B cell (primary cell): Measurements from ENCODE around the gene NPTN. TPM values are rescaled to one million over a fixed set of nuclear protein-coding genes. Genes with fewer than 3 reads are reported as not detected.
"Not testable (repeated sequence)": the region's sequence is repeated elsewhere in the genome, so short reads cannot be mapped to it uniquely, and the experiment has no call there.

Experiments used
- ATAC-seq: fragments of 200-7000 bp; cut with Tn5 transposase; one replicate; pipeline ENCODE4 v1.10.0; 2021; ENCODE audit warnings: low read depth, mild to moderate bottlenecking, moderate number of reproducible peaks, moderate library complexity
- CTCF ChIA-PET: fragments of 350-600 bp; sonication (Branson Sonifier 250); formaldehyde crosslinking; loops from one replicate; lab custom pipeline; 2021; ENCODE audit warnings: antibody characterized with exemption, inconsistent platforms; lab: Charles Lee
- POLR2A ChIA-PET: fragments of 350-600 bp; sonication (Branson Sonifier 250); formaldehyde crosslinking; loops from one replicate; lab custom pipeline; 2021; ENCODE audit warnings: antibody characterized with exemption; lab: Charles Lee
- DNase-seq: peaks from one replicate; pipeline ENCODE4 v3.0.0; 2013
- H2AFZ ChIP-seq: 2 replicates; pipeline ENCODE4 v1.6.1; 2012; ENCODE audit warnings: mild to moderate bottlenecking, low read depth, low read length; ENCODE audit not compliant: insufficient read depth, poor library complexity, severe bottlenecking
- H3K27ac ChIP-seq, 2 donors: 1 replicate in 1 of 2; 2 replicates in 1 of 2; pipeline ENCODE4 v1.5.1; 2012 to 2013; ENCODE audit warnings: low read length in 2 of 2, mild to moderate bottlenecking in 2 of 2, moderate library complexity in 1 of 2
- H3K27me3 ChIP-seq, 4 experiments: fragments of 200-600 bp in 1 of 4; sonication (generic) in 1 of 4; replicated peaks in 1 of 4; 1 replicate in 2 of 4; 2 replicates in 2 of 4; pipeline versions ENCODE4 v1.6.1 to v1.7.0; 2013 to 2016; ENCODE audit warnings: low read length in 3 of 4, mild to moderate bottlenecking in 2 of 4, mixed read lengths in 1 of 4, moderate library complexity in 1 of 4; ENCODE audit not compliant: insufficient read depth in 4 of 4, control insufficient read depth in 3 of 4; ENCODE audit errors: control extremely low read depth in 1 of 4
- H3K36me3 ChIP-seq, 2 experiments: replicated peaks in 1 of 2; 1 replicate in 1 of 2; 2 replicates in 1 of 2; pipeline versions ENCODE4 v1.6.1 to v1.7.1; 2013; ENCODE audit warnings: low read length in 1 of 2; ENCODE audit not compliant: insufficient read depth in 2 of 2, control insufficient read depth in 1 of 2; ENCODE audit errors: control extremely low read depth in 1 of 2, extremely low read depth in 1 of 2
- H3K4me1 ChIP-seq, 2 donors: fragments of 200-600 bp in 1 of 2; sonication (generic) in 1 of 2; 1 replicate in 1 of 2; 2 replicates in 1 of 2; pipeline versions ENCODE4 v1.5.1 to v1.6.1; 2013 to 2017; ENCODE audit warnings: low read length in 2 of 2; ENCODE audit not compliant: control insufficient read depth in 2 of 2, insufficient read depth in 2 of 2
- H3K4me2 ChIP-seq: replicated peaks from 2 replicates; pipeline ENCODE3; 2012; ENCODE audit warnings: mild to moderate bottlenecking, low read depth, low read length; ENCODE audit not compliant: poor library complexity, severe bottlenecking
- H3K4me3 ChIP-seq, 5 experiments: fragments of 200-600 bp in 1 of 5; sonication (generic) in 1 of 5; 1 replicate in 3 of 5; 2 replicates in 2 of 5; pipeline versions ENCODE4 v1.5.1 to v1.7.0; 2011 to 2016; ENCODE audit warnings: low read length in 4 of 5, mild to moderate bottlenecking in 4 of 5, low read depth in 2 of 5, control low read depth in 1 of 5, moderate library complexity in 1 of 5; ENCODE audit not compliant: insufficient read depth in 1 of 5; ENCODE audit errors: control extremely low read depth in 1 of 5, extremely low read depth in 1 of 5
- H3K79me2 ChIP-seq: fragments of 200-600 bp; sonication (generic); one replicate; pipeline ENCODE4 v1.6.0; 2016; ENCODE audit warnings: low read length; ENCODE audit not compliant: control insufficient read depth, insufficient read depth
- H3K9ac ChIP-seq: fragments of 200-600 bp; sonication (generic); 2 replicates; pipeline ENCODE4 v1.6.1; 2017; ENCODE audit warnings: mild to moderate bottlenecking, low read length, moderate library complexity
- H3K9me3 ChIP-seq, 3 donors: one replicate each; pipeline versions ENCODE4 v1.6.1 to v1.7.1; 2013; ENCODE audit warnings: low read length in 2 of 3; ENCODE audit not compliant: control insufficient read depth in 2 of 3, insufficient read depth in 1 of 3; ENCODE audit errors: control extremely low read depth in 1 of 3
- H4K20me1 ChIP-seq: 2 replicates; pipeline ENCODE4 v1.6.0; 2012; ENCODE audit warnings: mild to moderate bottlenecking, low read length; ENCODE audit not compliant: insufficient read depth, control insufficient read depth, poor library complexity, severe bottlenecking
- H3K27ac Mint-ChIP-seq: one replicate; pipeline ENCODE4 v1.8.0; 2021; ENCODE audit warnings: mixed read lengths
- H3K27me3 Mint-ChIP-seq: one replicate; pipeline ENCODE4 v1.8.0; 2021; ENCODE audit warnings: mixed read lengths
- H3K4me1 Mint-ChIP-seq: one replicate; pipeline ENCODE4 v1.8.0; 2021; ENCODE audit warnings: mixed read lengths
- H3K4me3 Mint-ChIP-seq: one replicate; pipeline ENCODE4 v1.8.0; 2021; ENCODE audit warnings: mixed read lengths
- H3K9me3 Mint-ChIP-seq: one replicate; pipeline ENCODE4 v1.8.0; 2022; ENCODE audit warnings: mixed read lengths; ENCODE audit not compliant: insufficient read depth
- EZH2 ChIP-seq: IDR thresholded peaks from 2 replicates; pipeline ENCODE4 v1.6.1; 2012; ENCODE audit warnings: borderline replicate concordance, low read depth, mild to moderate bottlenecking, moderate library complexity, low read length; ENCODE audit not compliant: insufficient read depth, poor library complexity, severe bottlenecking
- WGBS: methylation state at CpG from one replicate; pipeline ENCODE4 v1.1.5; 2013; ENCODE audit warnings: missing lambda C conversion rate; ENCODE audit not compliant: insufficient coverage; 5-methylcytosine and 5-hydroxymethylcytosine counted together
- intact Hi-C: fragments of 100-400 bp; cut with micrococcal nuclease; formaldehyde crosslinking; loops from one replicate; pipeline ENCODE4 v1.10.0; 2022
- polyA plus RNA-seq: library from polyadenylated mRNA; depleted of rRNA; stranded (reverse); fragments of >200 nt; gene quantifications from 2 replicates; pipeline ENCODE4 v1.2.3, GENCODE V29; 2012
- total RNA-seq, 2 donors: library from RNA; stranded (reverse); fragments of 120-200 nt in 1 of 2; gene quantifications; 1 replicate in 1 of 2; 2 replicates in 1 of 2; pipeline versions ENCODE4 v1.2.3 to v1.2.4, GENCODE V29; 2013 to 2022
- TF ChIP-seq, protein P1 (sequence below): fragments of 200-600 bp; IDR thresholded peaks from one replicate; pipeline ENCODE4 v1.8.0; 2022; ENCODE audit warnings: antibody characterized with exemption, mild to moderate bottlenecking

Gene NPTN
- total and polyA plus RNA-seq, 2 donors (not counting 1 experiment from before 2014, with no cell fraction given) = 23.5 to 40.5 TPM

DNA sequence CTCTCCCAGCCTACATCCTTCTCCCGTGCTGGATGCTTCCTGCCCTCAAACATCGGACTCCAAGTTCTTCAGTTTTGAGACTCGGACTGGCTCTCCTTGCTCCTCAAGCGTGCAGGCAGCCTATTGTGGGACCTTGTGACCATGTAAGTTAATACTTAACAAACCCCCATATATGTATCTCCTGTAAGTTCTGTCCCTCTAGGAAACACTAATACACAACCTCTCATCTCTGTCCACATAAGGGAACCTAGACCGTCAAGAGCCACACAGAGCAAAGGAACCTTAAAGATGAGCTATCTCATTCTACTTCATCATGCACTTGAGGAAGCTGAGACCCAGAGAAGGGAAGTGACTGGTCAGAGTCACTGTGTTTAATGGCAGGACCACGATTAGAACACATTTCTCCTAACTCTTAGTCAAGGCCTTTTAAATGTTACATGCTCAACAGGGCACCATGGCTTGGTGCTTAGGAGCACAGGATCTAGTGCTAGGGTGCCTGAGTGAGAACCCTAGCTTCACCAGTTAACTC lies 50.3 kb downstream of the NPTN start:
- DNase-seq (no peak), ATAC-seq (no peak)
- Mint-ChIP-seq H3K9me3 (no peaks in the 10 kb centered on the region), H3K4me1 (no peaks in the 10 kb centered on the region), H3K27me3 (no peaks in the 10 kb centered on the region), H3K27ac (no peak overlapping the region), H3K4me3 (no peak overlapping the region)
- intact Hi-C loops = no loop called here
- Histone ChIP-seq H3K36me3 (peaks cover 3 to 59% of the 10 kb centered on the region in 2 experiments), H3K79me2 (no peaks in the 10 kb centered on the region), H3K9me3 (no peaks in the 10 kb centered on the region), H3K4me3 (no peak overlapping the region), H3K9ac (no peak overlapping the region), H3K27me3 (no peaks in the 10 kb centered on the region), H4K20me1 (no peaks in the 10 kb centered on the region), H3K4me1 (no peaks in the 10 kb centered on the region), H3K27ac (no peak overlapping the region), H2AFZ (no peak overlapping the region), H3K4me2 (no peak overlapping the region)
- TF ChIP-seq EZH2 = no peak
- TF ChIP-seq, protein P1, sequence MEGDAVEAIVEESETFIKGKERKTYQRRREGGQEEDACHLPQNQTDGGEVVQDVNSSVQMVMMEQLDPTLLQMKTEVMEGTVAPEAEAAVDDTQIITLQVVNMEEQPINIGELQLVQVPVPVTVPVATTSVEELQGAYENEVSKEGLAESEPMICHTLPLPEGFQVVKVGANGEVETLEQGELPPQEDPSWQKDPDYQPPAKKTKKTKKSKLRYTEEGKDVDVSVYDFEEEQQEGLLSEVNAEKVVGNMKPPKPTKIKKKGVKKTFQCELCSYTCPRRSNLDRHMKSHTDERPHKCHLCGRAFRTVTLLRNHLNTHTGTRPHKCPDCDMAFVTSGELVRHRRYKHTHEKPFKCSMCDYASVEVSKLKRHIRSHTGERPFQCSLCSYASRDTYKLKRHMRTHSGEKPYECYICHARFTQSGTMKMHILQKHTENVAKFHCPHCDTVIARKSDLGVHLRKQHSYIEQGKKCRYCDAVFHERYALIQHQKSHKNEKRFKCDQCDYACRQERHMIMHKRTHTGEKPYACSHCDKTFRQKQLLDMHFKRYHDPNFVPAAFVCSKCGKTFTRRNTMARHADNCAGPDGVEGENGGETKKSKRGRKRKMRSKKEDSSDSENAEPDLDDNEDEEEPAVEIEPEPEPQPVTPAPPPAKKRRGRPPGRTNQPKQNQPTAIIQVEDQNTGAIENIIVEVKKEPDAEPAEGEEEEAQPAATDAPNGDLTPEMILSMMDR = no peak
- CTCF ChIA-PET = no interaction called here
- POLR2A ChIA-PET = no interaction called here
- 95% methylated on average over 4 of the region's 6 CpGs for WGBS

- no peak for ATAC-seq
- CTCF ChIA-PET = no interaction called here
- H3K27me3 ChIP-seq = no peaks in the 10 kb centered on the region
- no peak overlapping the region for H3K27ac ChIP-seq
- TF ChIP-seq, protein P1 = no peak
- TF ChIP-seq EZH2 = no peak
- no peak overlapping the region for H3K27ac Mint-ChIP-seq
- no peaks in the 10 kb centered on the region for H3K4me1 ChIP-seq
- no peak overlapping the region for H2AFZ ChIP-seq
- 100% methylated on average over 2 of the region's 2 CpGs for WGBS
- H4K20me1 ChIP-seq = no peaks in the 10 kb centered on the region
- peaks cover 0 to 52% of the 10 kb centered on the region in 2 experiments for H3K36me3 ChIP-seq
- H3K4me1 Mint-ChIP-seq = no peaks in the 10 kb centered on the region
- H3K9ac ChIP-seq = no peak overlapping the region
- no peaks in the 10 kb centered on the region for H3K79me2 ChIP-seq
- H3K4me2 ChIP-seq = no peak overlapping the region
- no peaks in the 10 kb centered on the region for H3K27me3 Mint-ChIP-seq
- no peaks in the 10 kb centered on the region for H3K9me3 Mint-ChIP-seq
- no peak for DNase-seq
- no peaks in the 10 kb centered on the region for H3K9me3 ChIP-seq
- H3K4me3 ChIP-seq = no peak overlapping the region
- intact Hi-C loops = no loop called here
- POLR2A ChIA-PET = no interaction called here
- no peak overlapping the region for H3K4me3 Mint-ChIP-seq
These were observed 55.2 kb downstream of the NPTN start for GRCh38 chr15:73578026-73578425.

DNA sequence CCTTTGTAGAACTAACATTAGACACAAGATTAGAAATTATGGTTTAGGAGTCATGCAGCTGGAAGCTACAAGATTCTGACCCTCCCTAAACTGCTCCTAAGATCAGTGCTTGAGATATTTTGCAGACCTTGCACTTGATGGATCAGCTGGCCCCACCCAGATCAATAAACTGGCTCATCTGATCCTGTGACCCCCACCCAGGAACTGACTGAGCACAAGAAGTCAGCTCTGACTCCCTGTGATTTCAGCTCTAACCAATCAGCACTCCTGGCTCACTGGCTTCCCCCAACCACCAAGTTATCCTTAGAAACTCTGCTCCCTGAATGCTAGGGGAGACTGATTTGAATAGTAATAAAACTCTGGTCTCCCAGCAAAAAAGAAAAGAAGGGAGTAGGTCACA lies 55.6 kb downstream of the NPTN start:
- H3K4me1 ChIP-seq, CTCF ChIA-PET, H3K27me3 Mint-ChIP-seq, H3K27ac ChIP-seq, H3K4me1 Mint-ChIP-seq, H3K4me3 Mint-ChIP-seq, H3K4me2 ChIP-seq, H3K9me3 Mint-ChIP-seq, H3K27ac Mint-ChIP-seq, DNase-seq, H4K20me1 ChIP-seq, POLR2A ChIA-PET, H3K4me3 ChIP-seq, H3K79me2 ChIP-seq, intact Hi-C loops, ATAC-seq, H3K9ac ChIP-seq, H3K9me3 ChIP-seq, H3K27me3 ChIP-seq, H2AFZ ChIP-seq: not testable (repeated sequence)
- peaks cover 0 to 52% of the 10 kb centered on the region in 2 experiments for H3K36me3 ChIP-seq
